ENCODE data around the gene MSN. TPM values are rescaled to one million over a fixed set of nuclear protein-coding genes. Genes with fewer than 3 reads are reported as not detected.
A peak's percentile ranks its signal among the peaks of the same experiment; 100 is the strongest.

The MSN gene
- 67.4 and 69.4 TPM in 2 replicates for total RNA-seq (2013; cell fraction: nucleolus; rRNA removed)
- total RNA-seq (2014; rRNA removed), result 279 and 294 TPM in 2 replicates
- 206 and 211 TPM in 2 replicates for total RNA-seq (2014; rRNA removed; fragmentation: Illumina TruSeq; extraction: Trizol)
- 315 and 317 TPM in 2 replicates for total RNA-seq (2021)
- 183 TPM for polyA plus RNA-seq (2011; ENCODE audit: low read depth)
- polyA plus RNA-seq (2011; rRNA removed), result 202 and 343 TPM in 2 replicates
- polyA plus RNA-seq (2011; cell fraction: cytosol; rRNA removed), result 285 and 339 TPM in 2 replicates
- 202 and 358 TPM in 2 replicates for polyA plus RNA-seq (2011; cell fraction: nucleus; rRNA removed)
- 215 and 225 TPM in 2 replicates for polyA plus RNA-seq (2012)
- 432 and 447 TPM in 2 replicates for polyA plus RNA-seq (2014; fragmentation: Illumina TruSeq; extraction: Trizol)
- polyA plus RNA-seq (2014; fragmentation: Nextera tagmentation; extraction: Ambion mirVana), result 100 to 1,000 TPM in 1 of 2 experiments, 10 to 100 TPM in 1; 93.8 to 104 TPM
- 232 and 241 TPM in 2 replicates for polyA plus RNA-seq (2014; rRNA removed)
- 100 to 1,000 TPM; 267 to 272 TPM for polyA plus RNA-seq (2016; fragmentation: Nextera tagmentation; extraction: Ambion mirVana)
- 303 and 349 TPM in 2 replicates for polyA minus RNA-seq (2011; rRNA and poly(A)+ RNA removed)
- polyA minus RNA-seq (2011; cell fraction: cytosol; rRNA and poly(A)+ RNA removed), result 122 and 136 TPM in 2 replicates
- polyA minus RNA-seq (2011; cell fraction: nucleus; rRNA and poly(A)+ RNA removed), result 53.2 and 119 TPM in 2 replicates
- Bru-seq, nascent RNA, result percentile 94 among the genes with signal in this experiment
- BruChase-seq, experiment 1, labeled RNA remaining after a 6-hour chase, result percentile 96 among the genes with signal in this experiment
- percentile 90 among the genes with signal in this experiment for BruChase-seq, experiment 2, labeled RNA remaining after a 2-hour chase
- long read RNA-seq, experiment 1, transcript MSN-201 (13 exons, 3,944 nt), result major isoform, 74 of 105 reads
- long read RNA-seq, experiment 1, partial matches to known transcripts, result 25 of 105 reads
- long read RNA-seq, experiment 1, other reads (novel, unspliced or antisense), result 6 of 105 reads
- long read RNA-seq, experiment 2, partial matches to known transcripts, result 58 of 81 reads
- long read RNA-seq, experiment 2, other reads (novel, unspliced or antisense), result 21 of 81 reads

DNA sequence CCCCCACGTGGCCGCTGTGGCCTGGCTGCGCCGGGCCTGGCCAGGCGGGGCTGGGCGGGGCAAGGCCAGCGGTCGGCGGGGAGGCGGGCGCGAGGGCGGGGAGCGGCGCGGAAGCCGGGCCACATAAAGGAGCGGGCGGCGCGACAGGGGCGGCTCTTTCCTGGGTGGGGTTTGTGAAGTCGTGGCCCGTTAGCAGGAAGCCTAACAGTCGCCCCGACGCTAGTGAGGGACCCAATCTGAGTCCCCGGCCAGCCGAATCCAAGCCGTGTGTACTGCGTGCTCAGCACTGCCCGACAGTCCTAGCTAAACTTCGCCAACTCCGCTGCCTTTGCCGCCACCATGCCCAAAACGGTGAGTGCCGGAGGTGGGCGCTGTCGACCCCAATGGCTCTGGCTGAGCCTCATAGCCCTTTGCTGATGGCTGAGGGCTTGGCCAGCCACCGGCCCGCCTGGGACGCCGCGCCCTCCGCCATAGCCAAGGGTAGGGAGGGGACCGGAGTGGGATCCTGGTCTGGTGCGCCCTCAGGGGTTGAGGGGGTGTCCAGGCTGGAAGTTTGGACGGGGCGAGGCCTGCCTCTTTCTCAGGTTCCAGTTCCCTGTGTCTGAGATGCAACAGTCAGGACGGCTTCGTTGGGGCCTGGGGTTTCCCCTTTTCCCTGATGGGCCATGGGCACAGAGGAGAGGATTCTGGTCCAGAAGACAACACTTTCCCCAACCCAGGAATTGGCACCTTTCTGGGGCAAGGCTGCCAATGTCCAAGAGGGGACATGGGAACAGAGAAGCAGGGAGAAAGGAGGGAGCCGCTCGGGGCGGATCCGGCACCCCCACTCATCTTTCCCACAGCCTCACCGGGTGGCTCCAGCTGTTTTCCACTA lies at the start of gene MSN:
TSS of gene MSN (plus strand) at position 152 of the 874 bp plus-strand sequence. CDS start at position 340, 188 bp downstream.
- H3K4me2 ChIP-seq (ENCODE audit: control insufficient read depth, insufficient read depth), result peak within 1 kb of the TSS; percentile 44; the same call in 1 of the 2 replicates
- H4K20me1 ChIP-seq (ENCODE audit: control insufficient read depth, insufficient read depth), result no peaks in the 10 kb centered on the region
- TF ChIP-seq, protein P1, sequence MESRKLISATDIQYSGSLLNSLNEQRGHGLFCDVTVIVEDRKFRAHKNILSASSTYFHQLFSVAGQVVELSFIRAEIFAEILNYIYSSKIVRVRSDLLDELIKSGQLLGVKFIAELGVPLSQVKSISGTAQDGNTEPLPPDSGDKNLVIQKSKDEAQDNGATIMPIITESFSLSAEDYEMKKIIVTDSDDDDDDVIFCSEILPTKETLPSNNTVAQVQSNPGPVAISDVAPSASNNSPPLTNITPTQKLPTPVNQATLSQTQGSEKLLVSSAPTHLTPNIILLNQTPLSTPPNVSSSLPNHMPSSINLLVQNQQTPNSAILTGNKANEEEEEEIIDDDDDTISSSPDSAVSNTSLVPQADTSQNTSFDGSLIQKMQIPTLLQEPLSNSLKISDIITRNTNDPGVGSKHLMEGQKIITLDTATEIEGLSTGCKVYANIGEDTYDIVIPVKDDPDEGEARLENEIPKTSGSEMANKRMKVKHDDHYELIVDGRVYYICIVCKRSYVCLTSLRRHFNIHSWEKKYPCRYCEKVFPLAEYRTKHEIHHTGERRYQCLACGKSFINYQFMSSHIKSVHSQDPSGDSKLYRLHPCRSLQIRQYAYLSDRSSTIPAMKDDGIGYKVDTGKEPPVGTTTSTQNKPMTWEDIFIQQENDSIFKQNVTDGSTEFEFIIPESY (IDR thresholded peaks at IDR 0.05), result no peak
- no peak for TF ChIP-seq TBL1XR1 (IDR thresholded peaks at IDR 0.05; ENCODE audit: low read depth, low read length)
- TF ChIP-seq STAT1 (conservative IDR thresholded peaks at IDR 0.05), result no peak
- no peak for TF ChIP-seq MEF2B (IDR thresholded peaks at IDR 0.05; ENCODE audit: partially characterized antibody, poor library complexity, severe bottlenecking)
- no peak for TF ChIP-seq PAX8 (IDR thresholded peaks at IDR 0.05)
- no peak for TF ChIP-seq KLF5 (IDR thresholded peaks at IDR 0.05; ENCODE audit: partially characterized antibody)
- peak; percentile 85 for TF ChIP-seq POLR2A (IDR thresholded peaks at IDR 0.05; ENCODE audit: low read depth, low read length)
- TF ChIP-seq, protein P2, sequence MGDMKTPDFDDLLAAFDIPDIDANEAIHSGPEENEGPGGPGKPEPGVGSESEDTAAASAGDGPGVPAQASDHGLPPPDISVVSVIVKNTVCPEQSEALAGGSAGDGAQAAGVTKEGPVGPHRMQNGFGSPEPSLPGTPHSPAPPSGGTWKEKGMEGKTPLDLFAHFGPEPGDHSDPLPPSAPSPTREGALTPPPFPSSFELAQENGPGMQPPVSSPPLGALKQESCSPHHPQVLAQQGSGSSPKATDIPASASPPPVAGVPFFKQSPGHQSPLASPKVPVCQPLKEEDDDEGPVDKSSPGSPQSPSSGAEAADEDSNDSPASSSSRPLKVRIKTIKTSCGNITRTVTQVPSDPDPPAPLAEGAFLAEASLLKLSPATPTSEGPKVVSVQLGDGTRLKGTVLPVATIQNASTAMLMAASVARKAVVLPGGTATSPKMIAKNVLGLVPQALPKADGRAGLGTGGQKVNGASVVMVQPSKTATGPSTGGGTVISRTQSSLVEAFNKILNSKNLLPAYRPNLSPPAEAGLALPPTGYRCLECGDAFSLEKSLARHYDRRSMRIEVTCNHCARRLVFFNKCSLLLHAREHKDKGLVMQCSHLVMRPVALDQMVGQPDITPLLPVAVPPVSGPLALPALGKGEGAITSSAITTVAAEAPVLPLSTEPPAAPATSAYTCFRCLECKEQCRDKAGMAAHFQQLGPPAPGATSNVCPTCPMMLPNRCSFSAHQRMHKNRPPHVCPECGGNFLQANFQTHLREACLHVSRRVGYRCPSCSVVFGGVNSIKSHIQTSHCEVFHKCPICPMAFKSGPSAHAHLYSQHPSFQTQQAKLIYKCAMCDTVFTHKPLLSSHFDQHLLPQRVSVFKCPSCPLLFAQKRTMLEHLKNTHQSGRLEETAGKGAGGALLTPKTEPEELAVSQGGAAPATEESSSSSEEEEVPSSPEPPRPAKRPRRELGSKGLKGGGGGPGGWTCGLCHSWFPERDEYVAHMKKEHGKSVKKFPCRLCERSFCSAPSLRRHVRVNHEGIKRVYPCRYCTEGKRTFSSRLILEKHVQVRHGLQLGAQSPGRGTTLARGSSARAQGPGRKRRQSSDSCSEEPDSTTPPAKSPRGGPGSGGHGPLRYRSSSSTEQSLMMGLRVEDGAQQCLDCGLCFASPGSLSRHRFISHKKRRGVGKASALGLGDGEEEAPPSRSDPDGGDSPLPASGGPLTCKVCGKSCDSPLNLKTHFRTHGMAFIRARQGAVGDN (IDR thresholded peaks at IDR 0.05), result peak; percentile 44; the same call in 1 of the 2 replicates
- no peak for TF ChIP-seq NR2F1 (conservative IDR thresholded peaks at IDR 0.05)
- peak; percentile 49; the same call in 1 of the 3 replicates for TF ChIP-seq POU2F2 (IDR thresholded peaks at IDR 0.05; ENCODE audit: borderline replicate concordance, low read depth, low read length)
- no peak for TF ChIP-seq ZNF274 (IDR thresholded peaks at IDR 0.05; ENCODE audit: insufficient read depth, insufficient read length)
- TF ChIP-seq FOXM1 (IDR thresholded peaks at IDR 0.05; ENCODE audit: low read depth, low read length), result no peak
- no peak for TF ChIP-seq IKZF2 (IDR thresholded peaks at IDR 0.05)

More for the DNA sequence above, at the start of gene MSN:
- H3K36me3 ChIP-seq (ENCODE audit: control insufficient read depth in 2 of 2, insufficient read depth in 2 of 2, low read length in 1 of 2), result 0 out of 4 replicates have a peak, but pooled peaks cover 0 to 2% of the 10 kb centered on the region in 2 experiments
- ChIA-PET POLR2A (interaction anchor here (0.6 to 3.2 kb wide), 6 partner anchors 16 to 71 kb away, joined by 3 to 17 read pairs (median 4); no protein-coding TSS in a partner anchor), RAD21 (ENCODE audit: unreplicated experiment) (interaction anchor here (0.8 to 9.8 kb wide), 11 partner anchors 9 to 333 kb away, joined by 3 to 109 read pairs (median 6); no protein-coding TSS in a partner anchor), CTCF (interaction anchor here (1.0 to 2.1 kb wide), 7 partner anchors 11 to 71 kb away, joined by 3 to 8 read pairs (median 3); no protein-coding TSS in a partner anchor), SMC1A (ENCODE audit: uncharacterized antibody, unreplicated experiment) (interaction anchor here (0.9 to 9.3 kb wide), 10 partner anchors 9 to 71 kb away, joined by 3 to 112 read pairs (median 5); no protein-coding TSS in a partner anchor)
- peaks cover 49% of the 10 kb centered on the region for H3K79me2 ChIP-seq (ENCODE audit: control insufficient read depth, insufficient read depth, low read length)
- H3K4me3 ChIP-seq, result peak within 1 kb of the TSS; percentile 90
- DNase-seq (ENCODE audit: low read depth, low spot score), result no peak
- peak within 1 kb of the TSS; percentile 83 for H3K27ac ChIP-seq (ENCODE audit: control insufficient read depth, insufficient read depth)
- peak within 1 kb of the TSS; percentile 78 for H3K9ac ChIP-seq (ENCODE audit: control insufficient read depth, insufficient read depth, low read length)
- no peaks in the 10 kb centered on the region for H3K27me3 ChIP-seq (replicated peaks in 1 of 2; ENCODE audit: control insufficient read depth in 2 of 2, insufficient read depth in 2 of 2, low read length in 1 of 2)
- WGBS (ENCODE audit: insufficient coverage, insufficient replicate concordance, low lambda C conversion rate, missing lambda C conversion rate), result 42% methylated on average over 36 of the region's 56 CpGs
- peak within 1 kb of the TSS; percentile 33 for H2AFZ ChIP-seq (ENCODE audit: control insufficient read depth, low read depth, low read length)
- H3K4me1 ChIP-seq (ENCODE audit: control insufficient read depth, insufficient read depth, low read length), result peaks cover 4% of the 10 kb centered on the region; the same call in 1 of the 2 replicates
- intact Hi-C loops (cut with micrococcal nuclease; ENCODE audit: unreplicated experiment) (loop anchor here (1.0 to 5.0 kb wide), 3 partner anchors 35 to 72 kb away; no protein-coding TSS in a partner anchor), in situ Hi-C loops (cut with MboI) (no loop called here)
- peak; percentile 84 for ATAC-seq
- no peaks in the 10 kb centered on the region; the same call in 2 of the 3 replicates for H3K9me3 ChIP-seq (replicated peaks; ENCODE audit: control insufficient read depth, insufficient read depth, low read length)
- FAIRE-seq, result no peak
- BruUV-seq (replicated peaks), result TSS peak; percentile 58

Data from GM12878 (cell line).